ENCODE measurements around the gene FARP1.
"Not testable (repeated sequence)": the region's sequence is repeated elsewhere in the genome, so short reads cannot be mapped to it uniquely, and the experiment has no call there.

FARP1 gene

GRCh38 chr13:98396071-98396710 is 253.3 kb downstream of the FARP1 start:
- no peak for DNase-seq (ENCODE audit: low read depth in 2 of 2)

GRCh38 chr13:98397221-98397620 is 254.3 kb downstream of the FARP1 start:
- DNase-seq (ENCODE audit: low read depth in 2 of 2): no peak

GRCh38 chr13:98397861-98398260 is 255.0 kb downstream of the FARP1 start:
- no peak for DNase-seq (ENCODE audit: low read depth in 2 of 2)

GRCh38 chr13:98398581-98398980 is 255.7 kb downstream of the FARP1 start:
- no peak for DNase-seq (ENCODE audit: low read depth in 2 of 2)

- DNase-seq (ENCODE audit: low read depth in 2 of 2): no peak
These were observed 256.9 kb downstream of the FARP1 start for GRCh38 chr13:98399756-98400155.

- no peak for DNase-seq (ENCODE audit: low read depth in 2 of 2)
These were observed 259.0 kb downstream of the FARP1 start for GRCh38 chr13:98401934-98402333.

GRCh38 chr13:98403076-98403475 is 260.2 kb downstream of the FARP1 start:
- DNase-seq (ENCODE audit: low read depth in 2 of 2): no peak

- no peak for DNase-seq (ENCODE audit: low read depth in 2 of 2)
These were observed 262.2 kb downstream of the FARP1 start for GRCh38 chr13:98405107-98405571.

- no peak for DNase-seq (ENCODE audit: low read depth in 2 of 2)
These were observed 262.9 kb downstream of the FARP1 start for GRCh38 chr13:98405690-98406344.

GRCh38 chr13:98406427-98406826 is 263.5 kb downstream of the FARP1 start:
- no peak for DNase-seq (ENCODE audit: low read depth in 2 of 2)

- no peak for DNase-seq (ENCODE audit: low read depth in 2 of 2)
These were observed 264.1 kb downstream of the FARP1 start for GRCh38 chr13:98406971-98407370.

GRCh38 chr13:98407575-98407974 is 264.7 kb downstream of the FARP1 start:
- no peak for DNase-seq (ENCODE audit: low read depth in 2 of 2)

- no peak for DNase-seq (ENCODE audit: low read depth in 2 of 2)
These were observed 266.4 kb downstream of the FARP1 start for GRCh38 chr13:98409281-98409680.

- DNase-seq (ENCODE audit: low read depth in 2 of 2): no peak
These were observed 267.7 kb downstream of the FARP1 start for GRCh38 chr13:98410612-98411011.

- DNase-seq (ENCODE audit: low read depth in 2 of 2): no peak
These were observed 268.1 kb downstream of the FARP1 start for GRCh38 chr13:98411013-98411412.

- no peak for DNase-seq (ENCODE audit: low read depth in 2 of 2)
These were observed 268.8 kb downstream of the FARP1 start for GRCh38 chr13:98411617-98412265.

GRCh38 chr13:98413278-98413677 is 270.4 kb downstream of the FARP1 start:
- not testable (repeated sequence) for DNase-seq (ENCODE audit: low read depth in 2 of 2)

GRCh38 chr13:98413796-98414195 is 270.9 kb downstream of the FARP1 start:
- no peak for DNase-seq (ENCODE audit: low read depth in 2 of 2)

GRCh38 chr13:98415326-98416070 is 272.6 kb downstream of the FARP1 start:
- no peak for DNase-seq (ENCODE audit: low read depth in 2 of 2)

GRCh38 chr13:98416408-98416807 is 273.5 kb downstream of the FARP1 start:
- no peak for DNase-seq (ENCODE audit: low read depth in 2 of 2)

- DNase-seq (ENCODE audit: low read depth in 2 of 2): no peak
These were observed 277.1 kb downstream of the FARP1 start for GRCh38 chr13:98419786-98420553.
